HG03039 (cell line): Measurements from ENCODE around the gene CD83.
"Not testable (repeated sequence)": the region's sequence is repeated elsewhere in the genome, so short reads cannot be mapped to it uniquely, and the experiment has no call there.

Experiments used
- ATAC-seq: cut with Tn5 transposase; IDR thresholded peaks from one replicate; pipeline ENCODE4 v1.9.1; 2021; ENCODE audit warnings: mild to moderate bottlenecking, moderate library complexity; ENCODE audit not compliant: unreplicated experiment

CD83 gene

GRCh38 chr6:14146506-14147096, 29.0 kb downstream of the CD83 start:
- ATAC-seq = no peak

- no peak for ATAC-seq
Observed at GRCh38 chr6:14147891-14148290, 30.3 kb downstream of the CD83 start.

GRCh38 chr6:14148471-14148870, 30.9 kb downstream of the CD83 start:
- no peak for ATAC-seq

- no peak for ATAC-seq
Observed at GRCh38 chr6:14149053-14149738, 31.6 kb downstream of the CD83 start.

GRCh38 chr6:14149739-14150130, 32.2 kb downstream of the CD83 start:
- ATAC-seq = no peak

- ATAC-seq = not testable (repeated sequence)
Observed at GRCh38 chr6:14151300-14151699, 33.7 kb downstream of the CD83 start.

GRCh38 chr6:14151773-14152172, 34.2 kb downstream of the CD83 start:
- no peak for ATAC-seq

- no peak for ATAC-seq
Observed at GRCh38 chr6:14153228-14153627, 35.7 kb downstream of the CD83 start.

GRCh38 chr6:14159090-14159489, 41.5 kb downstream of the CD83 start:
- ATAC-seq = no peak

GRCh38 chr6:14162826-14163225, 45.3 kb downstream of the CD83 start:
- ATAC-seq = no peak

GRCh38 chr6:14165091-14165490, 47.5 kb downstream of the CD83 start:
- ATAC-seq = no peak

- no peak for ATAC-seq
Observed at GRCh38 chr6:14166839-14167238, 49.3 kb downstream of the CD83 start.

- no peak for ATAC-seq
Observed at GRCh38 chr6:14170128-14170527, 52.6 kb downstream of the CD83 start.

GRCh38 chr6:14172562-14172961, 55.0 kb downstream of the CD83 start:
- no peak for ATAC-seq

GRCh38 chr6:14174226-14174625, 56.7 kb downstream of the CD83 start:
- no peak for ATAC-seq

- ATAC-seq = no peak
Observed at GRCh38 chr6:14174996-14175395, 57.4 kb downstream of the CD83 start.

GRCh38 chr6:14176429-14176828, 58.9 kb downstream of the CD83 start:
- no peak for ATAC-seq

GRCh38 chr6:14177413-14178082, 60.0 kb downstream of the CD83 start:
- ATAC-seq = no peak

GRCh38 chr6:14178083-14178445, 60.5 kb downstream of the CD83 start:
- ATAC-seq = no peak

GRCh38 chr6:14180609-14181008, 63.0 kb downstream of the CD83 start:
- ATAC-seq = no peak

- no peak for ATAC-seq
Observed at GRCh38 chr6:14182916-14183315, 65.3 kb downstream of the CD83 start.
